Stomach (tissue), 4 donors: ENCODE measurements around the gene GFM1.

Source experiments
- POLR2A ChIP-seq, 4 donors: fragments of 450-650 bp; IDR thresholded peaks; one replicate each; pipeline ENCODE4 v1.6.1; 2016; ENCODE audit warnings: antibody characterized with exemption in 4 of 4, control low read depth in 2 of 4, mild to moderate bottlenecking in 1 of 4, moderate library complexity in 1 of 4
- TF ChIP-seq, protein P1 (sequence below), 7 experiments: fragments of 450-650 bp in 4 of 7; fragments of 200-600 bp in 3 of 7; sonication (generic) in 3 of 7; IDR thresholded peaks; one replicate each; pipeline ENCODE4 v1.5.1; 2016 to 2019; ENCODE audit warnings: antibody characterized with exemption in 7 of 7, control low read depth in 2 of 7, mild to moderate bottlenecking in 1 of 7

GRCh38 chr3:158735296-158736033 lies 91.1 kb downstream of the GFM1 start:
- TF ChIP-seq, protein P1, sequence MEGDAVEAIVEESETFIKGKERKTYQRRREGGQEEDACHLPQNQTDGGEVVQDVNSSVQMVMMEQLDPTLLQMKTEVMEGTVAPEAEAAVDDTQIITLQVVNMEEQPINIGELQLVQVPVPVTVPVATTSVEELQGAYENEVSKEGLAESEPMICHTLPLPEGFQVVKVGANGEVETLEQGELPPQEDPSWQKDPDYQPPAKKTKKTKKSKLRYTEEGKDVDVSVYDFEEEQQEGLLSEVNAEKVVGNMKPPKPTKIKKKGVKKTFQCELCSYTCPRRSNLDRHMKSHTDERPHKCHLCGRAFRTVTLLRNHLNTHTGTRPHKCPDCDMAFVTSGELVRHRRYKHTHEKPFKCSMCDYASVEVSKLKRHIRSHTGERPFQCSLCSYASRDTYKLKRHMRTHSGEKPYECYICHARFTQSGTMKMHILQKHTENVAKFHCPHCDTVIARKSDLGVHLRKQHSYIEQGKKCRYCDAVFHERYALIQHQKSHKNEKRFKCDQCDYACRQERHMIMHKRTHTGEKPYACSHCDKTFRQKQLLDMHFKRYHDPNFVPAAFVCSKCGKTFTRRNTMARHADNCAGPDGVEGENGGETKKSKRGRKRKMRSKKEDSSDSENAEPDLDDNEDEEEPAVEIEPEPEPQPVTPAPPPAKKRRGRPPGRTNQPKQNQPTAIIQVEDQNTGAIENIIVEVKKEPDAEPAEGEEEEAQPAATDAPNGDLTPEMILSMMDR (IDR thresholded peaks at IDR 0.05) = no peak
- TF ChIP-seq POLR2A (IDR thresholded peaks at IDR 0.05) = no peak
